HEK293T (cell line): ENCODE measurements around the gene CHST11.

Experiments used
- CTCF ChIA-PET: fragments of 350-600 bp; formaldehyde crosslinking; extraction: SDS; loops from one replicate; lab custom pipeline; 2021; ENCODE audit warnings: antibody characterized with exemption, inconsistent platforms; lab: Yijun Ruan, JAX
- POLR2A ChIA-PET: fragments of 350-600 bp; formaldehyde crosslinking; extraction: SDS; loops from one replicate; lab custom pipeline; 2020; ENCODE audit warnings: antibody characterized with exemption, inconsistent platforms; lab: Yijun Ruan, JAX
- DNase-seq: peaks from one replicate; pipeline ENCODE4 v3.0.0; 2012; ENCODE audit warnings: mixed read lengths; ENCODE audit errors: extremely low spot score
- ARNT ChIP-seq: fragments of 450-650 bp; IDR thresholded peaks from 2 replicates; pipeline ENCODE4 v1.6.1; 2017; ENCODE audit warnings: mild to moderate bottlenecking
- BHLHE40 ChIP-seq: fragments of 450-650 bp; IDR thresholded peaks from 2 replicates; pipeline ENCODE4 v1.6.1; 2016; ENCODE audit warnings: mild to moderate bottlenecking, moderate library complexity, borderline replicate concordance
- CTBP1 ChIP-seq: fragments of 450-650 bp; IDR thresholded peaks from 2 replicates; pipeline ENCODE4 v1.6.1; 2016; ENCODE audit warnings: borderline replicate concordance
- ELF4 ChIP-seq: fragments of 450-650 bp; IDR thresholded peaks from 2 replicates; pipeline ENCODE4 v1.6.1; 2017; ENCODE audit warnings: antibody characterized with exemption
- FOXA1 ChIP-seq: fragments of 450-650 bp; IDR thresholded peaks from 2 replicates; pipeline ENCODE4 v1.6.1; 2016; ENCODE audit warnings: mild to moderate bottlenecking
- FOXK2 ChIP-seq: fragments of 450-650 bp; IDR thresholded peaks from 2 replicates; pipeline ENCODE4 v1.6.1; 2016; ENCODE audit warnings: mild to moderate bottlenecking
- FOXM1 ChIP-seq: fragments of 450-650 bp; IDR thresholded peaks from 2 replicates; pipeline ENCODE4 v1.6.1; 2017; ENCODE audit warnings: mild to moderate bottlenecking, borderline replicate concordance
- HDGF ChIP-seq: fragments of 450-650 bp; IDR thresholded peaks from 2 replicates; pipeline ENCODE4 v1.6.1; 2017; ENCODE audit warnings: antibody characterized with exemption, borderline replicate concordance
- L3MBTL2 ChIP-seq: fragments of 450-650 bp; conservative IDR thresholded peaks from 2 replicates; pipeline ENCODE4 v1.6.1; 2016; ENCODE audit warnings: mild to moderate bottlenecking
- LEF1 ChIP-seq: fragments of 450-650 bp; IDR thresholded peaks from 2 replicates; pipeline ENCODE4 v1.6.1; 2017; ENCODE audit warnings: mild to moderate bottlenecking, borderline replicate concordance
- NFRKB ChIP-seq: fragments of 450-650 bp; IDR thresholded peaks from 2 replicates; pipeline ENCODE4 v1.6.1; 2016; ENCODE audit warnings: mild to moderate bottlenecking, moderate library complexity
- PKNOX1 ChIP-seq: fragments of 450-650 bp; IDR thresholded peaks from 2 replicates; pipeline ENCODE4 v1.6.1; 2016
- SP1 ChIP-seq: fragments of 450-650 bp; IDR thresholded peaks from 2 replicates; pipeline ENCODE4 v1.6.1; 2017
- SUZ12 ChIP-seq: fragments of 450-650 bp; IDR thresholded peaks from 2 replicates; pipeline ENCODE4 v1.6.1; 2016; ENCODE audit warnings: mild to moderate bottlenecking
- TARDBP ChIP-seq: fragments of 450-650 bp; IDR thresholded peaks from 2 replicates; pipeline ENCODE4 v1.6.1; 2016
- ZNF384 ChIP-seq: fragments of 450-650 bp; IDR thresholded peaks from 2 replicates; pipeline ENCODE4 v1.6.1; 2016

CHST11 gene

GRCh38 chr12:104480826-104481440 lies 24.2 kb downstream of the CHST11 start:
- CTCF ChIA-PET, result no interaction called here
- TF ChIP-seq ZNF384 (no peak), FOXA1 (no peak), FOXK2 (no peak), TARDBP (no peak), L3MBTL2 (no peak), CTBP1 (no peak), ARNT (no peak), ELF4 (no peak), BHLHE40 (no peak), FOXM1 (no peak), SP1 (no peak), PKNOX1 (no peak), NFRKB (no peak), SUZ12 (no peak), LEF1 (no peak), HDGF (no peak)
- POLR2A ChIA-PET, result no interaction called here
- DNase-seq, result no peak

- no peak for DNase-seq
- POLR2A ChIA-PET, result no interaction called here
- TF ChIP-seq TARDBP (no peak), BHLHE40 (no peak), ELF4 (no peak), L3MBTL2 (no peak)
- CTCF ChIA-PET, result no interaction called here
These were observed 25.4 kb downstream of the CHST11 start for GRCh38 chr12:104482113-104482512.

GRCh38 chr12:104482748-104483147 lies 26.0 kb downstream of the CHST11 start:
- DNase-seq, result no peak
- ChIA-PET POLR2A (no interaction called here), CTCF (no interaction called here)
- TF ChIP-seq BHLHE40 (no peak), FOXM1 (no peak), SUZ12 (no peak), ZNF384 (no peak), FOXK2 (no peak), TARDBP (no peak), ELF4 (no peak), SP1 (no peak), L3MBTL2 (no peak), ARNT (no peak), LEF1 (no peak), FOXA1 (no peak), NFRKB (no peak)

GRCh38 chr12:104484079-104484478 lies 27.3 kb downstream of the CHST11 start:
- ChIA-PET CTCF (no interaction called here), POLR2A (no interaction called here)
- TF ChIP-seq PKNOX1 (no peak), BHLHE40 (no peak), CTBP1 (no peak), FOXK2 (no peak), FOXM1 (no peak), ELF4 (no peak), TARDBP (no peak), HDGF (no peak), SP1 (no peak), FOXA1 (no peak), LEF1 (no peak), SUZ12 (no peak), ZNF384 (no peak), NFRKB (no peak), L3MBTL2 (no peak), ARNT (no peak)
- no peak for DNase-seq

- TF ChIP-seq PKNOX1 (no peak), NFRKB (no peak), BHLHE40 (no peak), L3MBTL2 (no peak), CTBP1 (no peak), FOXM1 (no peak), ARNT (no peak), SP1 (no peak), LEF1 (no peak), ELF4 (no peak), TARDBP (no peak), SUZ12 (no peak), ZNF384 (no peak), HDGF (no peak), FOXK2 (no peak), FOXA1 (no peak)
- ChIA-PET CTCF (no interaction called here), POLR2A (no interaction called here)
- DNase-seq, result no peak
These were observed 29.1 kb downstream of the CHST11 start for GRCh38 chr12:104485651-104486362.

- DNase-seq, result no peak
- CTCF ChIA-PET, result no interaction called here
- no peak for TF ChIP-seq FOXM1
- TF ChIP-seq ARNT, result no peak
- TF ChIP-seq NFRKB, result no peak
- no peak for TF ChIP-seq ZNF384
- no peak for TF ChIP-seq TARDBP
- TF ChIP-seq FOXA1, result no peak
- no peak for TF ChIP-seq BHLHE40
- TF ChIP-seq SUZ12, result no peak
- no peak for TF ChIP-seq ELF4
- TF ChIP-seq L3MBTL2, result no peak
- TF ChIP-seq SP1, result no peak
- no peak for TF ChIP-seq LEF1
- no peak for TF ChIP-seq PKNOX1
- no peak for TF ChIP-seq CTBP1
- TF ChIP-seq FOXK2, result no peak
- no peak for TF ChIP-seq HDGF
- POLR2A ChIA-PET, result no interaction called here
These were observed 29.6 kb downstream of the CHST11 start for GRCh38 chr12:104486363-104486750.
